ENCODE results near the gene SYNDIG1. TPM values are rescaled to one million over a fixed set of nuclear protein-coding genes. Genes with fewer than 3 reads are reported as not detected.
A peak's percentile ranks its signal among the peaks of the same experiment; 100 is the strongest.

SYNDIG1 gene
- total and polyA plus RNA-seq, 4 donors = 23.9 to 46.4 (median 33.1) TPM

- H3K27ac ChIP-seq (ENCODE audit: low read depth, low read length) = no peak overlapping the region
- peaks cover 4% of the 10 kb centered on the region for H3K36me3 ChIP-seq (ENCODE audit: control insufficient read depth, insufficient read depth, low read length)
- 72% methylated on average over 3 of the region's 9 CpGs for WGBS (ENCODE audit: insufficient coverage)
- peaks cover 8% of the 10 kb centered on the region for H3K4me1 ChIP-seq (ENCODE audit: control insufficient read depth, insufficient read depth, low read length)
- no peak overlapping the region for H3K4me3 ChIP-seq (ENCODE audit: low read depth, low read length)
- no peaks in the 10 kb centered on the region for H3K9me3 ChIP-seq (ENCODE audit: control insufficient read depth, insufficient read depth, low read length)
- H3K27me3 ChIP-seq (ENCODE audit: control insufficient read depth, insufficient read depth, low read length) = no peaks in the 10 kb centered on the region
- DNase-seq (ENCODE audit: low read depth in 4 of 6, low spot score in 6 of 6) = peak in 1 of 6 donors; percentile 73
Observed at GRCh38 chr20:24608926-24609667, 139.7 kb downstream of the SYNDIG1 start.

DNA sequence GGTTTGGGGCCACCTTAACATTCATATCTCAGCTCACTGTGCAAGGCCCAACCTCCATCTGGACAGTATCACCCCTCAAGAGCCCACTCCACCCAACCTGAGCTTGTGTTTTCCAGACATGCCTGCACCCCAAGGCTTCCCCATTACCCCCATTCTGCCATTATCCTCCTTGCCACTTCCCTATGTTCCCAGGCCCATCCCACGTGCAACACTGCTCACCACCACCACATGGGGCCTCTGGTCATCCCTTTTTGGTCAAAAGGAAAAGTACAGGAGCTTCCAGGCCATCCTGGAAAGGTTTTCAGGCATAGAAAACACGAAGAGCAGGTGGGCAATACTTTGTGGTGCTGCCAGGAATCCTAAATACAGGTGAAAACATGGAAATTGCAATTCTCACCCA, 140.3 kb downstream of the SYNDIG1 start:
- 43% methylated on average over 1 of the region's 2 CpGs for WGBS (ENCODE audit: insufficient coverage)
- H3K36me3 ChIP-seq (ENCODE audit: control insufficient read depth, insufficient read depth, low read length) = peaks cover 4% of the 10 kb centered on the region
- DNase-seq (ENCODE audit: low read depth in 4 of 6, low spot score in 6 of 6) = no peak
- no peak overlapping the region for H3K4me3 ChIP-seq (ENCODE audit: low read depth, low read length)
- peaks cover 8% of the 10 kb centered on the region for H3K4me1 ChIP-seq (ENCODE audit: control insufficient read depth, insufficient read depth, low read length)
- H3K27me3 ChIP-seq (ENCODE audit: control insufficient read depth, insufficient read depth, low read length) = no peaks in the 10 kb centered on the region
- H3K27ac ChIP-seq (ENCODE audit: low read depth, low read length) = no peak overlapping the region
- no peaks in the 10 kb centered on the region for H3K9me3 ChIP-seq (ENCODE audit: control insufficient read depth, insufficient read depth, low read length)

DNA sequence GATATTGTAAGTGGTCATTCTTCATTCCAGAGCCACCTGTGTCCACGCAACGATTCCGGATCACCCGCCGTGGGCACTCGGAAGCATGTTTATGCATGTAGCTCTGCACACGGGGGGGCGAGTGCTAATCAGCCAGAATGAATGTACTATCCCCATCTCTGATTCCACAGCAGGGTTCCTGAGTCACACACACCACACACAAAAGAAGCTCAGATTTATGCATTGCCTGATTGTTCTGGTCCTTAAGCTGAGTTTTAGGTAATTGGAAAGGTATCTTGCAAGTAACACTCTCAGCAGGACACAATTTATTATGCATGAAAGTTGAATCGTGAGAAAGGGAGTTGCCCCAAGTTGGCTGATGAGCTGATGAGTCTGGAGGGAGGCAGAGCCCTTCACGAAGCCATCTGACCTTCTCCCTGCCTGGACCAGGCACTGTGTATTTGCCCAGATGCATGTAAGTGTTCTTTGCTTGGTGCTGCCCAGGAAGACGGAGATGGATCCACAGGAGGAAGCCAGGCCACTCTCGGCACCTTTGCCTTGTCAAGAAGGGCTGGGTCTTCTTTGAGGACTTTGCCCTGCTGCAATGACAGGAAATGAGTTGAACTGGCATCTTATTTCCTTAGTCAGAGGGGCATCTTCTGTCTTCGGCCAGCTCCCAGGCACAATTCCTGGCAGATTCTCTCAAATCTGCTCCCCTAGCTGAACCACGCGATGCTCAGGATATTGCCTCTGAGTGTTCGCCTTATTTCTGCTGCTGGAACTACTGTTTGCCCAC, 141.1 kb downstream of the SYNDIG1 start:
- 58% methylated on average over 13 of the region's 16 CpGs for WGBS (ENCODE audit: insufficient coverage)
- DNase-seq (ENCODE audit: low read depth in 4 of 6, low spot score in 6 of 6) = peak in 1 of 6 donors; percentile 60

DNA sequence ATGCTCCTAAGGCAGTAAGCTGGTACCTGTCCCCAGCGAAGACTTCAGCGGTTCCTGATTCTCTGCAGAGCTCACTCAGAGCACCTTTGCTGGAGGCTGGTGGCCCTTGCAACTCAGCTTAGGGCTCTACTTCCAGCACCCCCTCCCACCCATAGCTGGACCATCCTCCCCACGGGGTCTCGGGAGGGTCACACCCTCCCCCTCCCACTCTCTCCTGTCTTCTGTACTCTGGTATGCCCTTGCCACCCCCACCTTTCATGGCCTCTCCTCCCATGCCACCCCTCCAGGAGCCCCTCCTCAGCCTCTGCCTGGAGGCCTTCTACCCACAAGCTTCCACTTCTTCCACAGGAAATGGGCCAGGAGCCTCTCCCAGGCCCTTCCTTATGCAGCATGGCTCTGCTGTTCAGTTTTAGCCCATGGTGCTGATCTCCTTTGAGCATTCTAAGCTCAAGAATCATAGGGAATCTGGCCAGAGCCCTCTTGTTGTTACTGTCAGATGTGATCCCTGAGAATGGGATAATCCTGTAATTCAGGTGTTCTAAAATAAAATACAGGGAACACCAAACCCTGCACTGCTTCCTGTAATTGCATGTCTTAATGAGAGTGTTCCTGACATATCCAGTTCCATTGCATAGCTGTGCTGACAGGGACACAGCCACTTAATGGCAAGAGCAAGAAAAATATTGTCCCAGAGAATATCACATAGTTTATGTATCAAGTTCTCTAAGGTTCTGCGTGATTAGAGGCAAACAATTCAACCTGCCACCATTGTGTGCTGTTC, 142.1 kb downstream of the SYNDIG1 start:
- H3K4me3 ChIP-seq (ENCODE audit: low read depth, low read length) = no peak overlapping the region
- H3K27me3 ChIP-seq (ENCODE audit: control insufficient read depth, insufficient read depth, low read length) = no peaks in the 10 kb centered on the region
- peaks cover 8% of the 10 kb centered on the region for H3K4me1 ChIP-seq (ENCODE audit: control insufficient read depth, insufficient read depth, low read length)
- H3K36me3 ChIP-seq (ENCODE audit: control insufficient read depth, insufficient read depth, low read length) = peaks cover 8% of the 10 kb centered on the region
- H3K9me3 ChIP-seq (ENCODE audit: control insufficient read depth, insufficient read depth, low read length) = no peaks in the 10 kb centered on the region
- no peak overlapping the region for H3K27ac ChIP-seq (ENCODE audit: low read depth, low read length)
- DNase-seq (ENCODE audit: low read depth in 4 of 6, low spot score in 6 of 6) = no peak
- WGBS (ENCODE audit: insufficient coverage) = 100% methylated on average over 5 of the region's 5 CpGs

More for the DNA sequence above, 141.1 kb downstream of the SYNDIG1 start:
- H3K36me3 ChIP-seq (ENCODE audit: control insufficient read depth, insufficient read depth, low read length) = peaks cover 4% of the 10 kb centered on the region
- H3K4me1 ChIP-seq (ENCODE audit: control insufficient read depth, insufficient read depth, low read length) = peaks cover 8% of the 10 kb centered on the region
- no peak overlapping the region for H3K4me3 ChIP-seq (ENCODE audit: low read depth, low read length)
- no peaks in the 10 kb centered on the region for H3K9me3 ChIP-seq (ENCODE audit: control insufficient read depth, insufficient read depth, low read length)
- H3K27me3 ChIP-seq (ENCODE audit: control insufficient read depth, insufficient read depth, low read length) = no peaks in the 10 kb centered on the region
- H3K27ac ChIP-seq (ENCODE audit: low read depth, low read length) = no peak overlapping the region

- DNase-seq (ENCODE audit: low read depth in 4 of 6, low spot score in 6 of 6) = no peak
- Histone ChIP-seq H3K4me3 (ENCODE audit: low read depth, low read length) (no peak overlapping the region), H3K9me3 (ENCODE audit: control insufficient read depth, insufficient read depth, low read length) (no peaks in the 10 kb centered on the region), H3K27ac (ENCODE audit: low read depth, low read length) (no peak overlapping the region), H3K27me3 (ENCODE audit: control insufficient read depth, insufficient read depth, low read length) (no peaks in the 10 kb centered on the region), H3K4me1 (ENCODE audit: control insufficient read depth, insufficient read depth, low read length) (peaks cover 15% of the 10 kb centered on the region), H3K36me3 (ENCODE audit: control insufficient read depth, insufficient read depth, low read length) (peaks cover 15% of the 10 kb centered on the region)
- WGBS (ENCODE audit: insufficient coverage) = 87% methylated on average over 12 of the region's 16 CpGs
Observed at GRCh38 chr20:24612799-24613775, 143.7 kb downstream of the SYNDIG1 start.

- no peak for DNase-seq (ENCODE audit: low read depth in 4 of 6, low spot score in 6 of 6)
- no peak overlapping the region for H3K27ac ChIP-seq (ENCODE audit: low read depth, low read length)
- no peaks in the 10 kb centered on the region for H3K9me3 ChIP-seq (ENCODE audit: control insufficient read depth, insufficient read depth, low read length)
- no peaks in the 10 kb centered on the region for H3K27me3 ChIP-seq (ENCODE audit: control insufficient read depth, insufficient read depth, low read length)
- peaks cover 17% of the 10 kb centered on the region for H3K4me1 ChIP-seq (ENCODE audit: control insufficient read depth, insufficient read depth, low read length)
- no peak overlapping the region for H3K4me3 ChIP-seq (ENCODE audit: low read depth, low read length)
- peaks cover 15% of the 10 kb centered on the region for H3K36me3 ChIP-seq (ENCODE audit: control insufficient read depth, insufficient read depth, low read length)
- no CpG with 5 or more reads among the region's 1 CpG for WGBS (ENCODE audit: insufficient coverage)
Observed at GRCh38 chr20:24614341-24614740, 144.9 kb downstream of the SYNDIG1 start.

- Histone ChIP-seq H3K36me3 (ENCODE audit: control insufficient read depth, insufficient read depth, low read length) (peaks cover 15% of the 10 kb centered on the region), H3K4me3 (ENCODE audit: low read depth, low read length) (no peak overlapping the region), H3K27me3 (ENCODE audit: control insufficient read depth, insufficient read depth, low read length) (no peaks in the 10 kb centered on the region), H3K9me3 (ENCODE audit: control insufficient read depth, insufficient read depth, low read length) (no peaks in the 10 kb centered on the region), H3K4me1 (ENCODE audit: control insufficient read depth, insufficient read depth, low read length) (peaks cover 15% of the 10 kb centered on the region), H3K27ac (ENCODE audit: low read depth, low read length) (no peak overlapping the region)
- WGBS (ENCODE audit: insufficient coverage) = 93% methylated on average over 4 of the region's 8 CpGs
- DNase-seq (ENCODE audit: low read depth in 4 of 6, low spot score in 6 of 6) = no peak
Observed at GRCh38 chr20:24615353-24615752, 145.9 kb downstream of the SYNDIG1 start.

DNA sequence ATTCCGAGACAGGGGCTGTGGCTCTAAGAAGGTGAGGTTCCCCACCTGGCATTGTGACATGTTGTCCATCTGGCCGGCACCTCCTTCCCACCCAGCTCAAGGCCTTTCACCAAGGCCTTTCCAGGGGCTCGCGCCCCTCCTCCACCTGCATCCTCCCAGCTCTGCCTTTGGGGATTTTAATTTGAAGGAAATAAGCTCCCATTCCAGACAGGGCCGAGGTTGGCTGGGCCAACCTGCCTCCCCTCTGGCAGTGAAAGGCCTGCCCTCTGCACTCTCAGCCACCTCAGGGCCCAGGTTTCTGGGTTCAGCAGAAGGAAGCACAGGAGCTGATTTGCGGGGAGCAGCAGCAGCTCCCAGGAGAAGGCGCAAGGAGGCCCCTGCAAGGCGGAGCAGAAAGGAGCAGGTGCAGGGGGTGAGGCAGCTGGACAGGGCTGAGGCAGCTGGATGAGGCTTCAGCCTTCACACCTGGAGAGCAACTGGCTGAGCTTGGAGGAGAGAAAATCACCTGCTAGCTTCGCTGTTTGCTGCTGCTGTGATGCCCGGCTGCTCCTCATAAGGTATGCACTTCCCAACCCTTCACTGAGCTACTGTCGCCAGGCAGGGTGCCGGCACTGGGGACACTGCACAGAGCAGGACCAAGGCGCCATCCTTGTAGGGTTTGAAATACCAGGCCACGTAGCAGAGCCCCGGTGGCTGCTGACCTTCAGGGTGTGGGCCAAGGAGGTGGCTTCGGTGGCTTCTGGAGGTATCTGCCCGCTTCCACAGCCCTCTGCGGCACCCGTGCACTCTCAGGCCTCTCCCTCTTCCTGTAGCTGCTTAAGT, 147.0 kb downstream of the SYNDIG1 start:
- WGBS (ENCODE audit: insufficient coverage) = 87% methylated on average over 16 of the region's 19 CpGs
- H3K27ac ChIP-seq (ENCODE audit: low read depth, low read length) = no peak overlapping the region
- no peak overlapping the region for H3K4me3 ChIP-seq (ENCODE audit: low read depth, low read length)
- no peaks in the 10 kb centered on the region for H3K27me3 ChIP-seq (ENCODE audit: control insufficient read depth, insufficient read depth, low read length)
- DNase-seq (ENCODE audit: low read depth in 4 of 6, low spot score in 6 of 6) = no peak
- H3K4me1 ChIP-seq (ENCODE audit: control insufficient read depth, insufficient read depth, low read length) = peaks cover 13% of the 10 kb centered on the region
- peaks cover 15% of the 10 kb centered on the region for H3K36me3 ChIP-seq (ENCODE audit: control insufficient read depth, insufficient read depth, low read length)
- H3K9me3 ChIP-seq (ENCODE audit: control insufficient read depth, insufficient read depth, low read length) = no peaks in the 10 kb centered on the region

Data from spinal cord (tissue), 10 donors.